ENCODE results near the gene PRKAG2.

Gene PRKAG2

DNA sequence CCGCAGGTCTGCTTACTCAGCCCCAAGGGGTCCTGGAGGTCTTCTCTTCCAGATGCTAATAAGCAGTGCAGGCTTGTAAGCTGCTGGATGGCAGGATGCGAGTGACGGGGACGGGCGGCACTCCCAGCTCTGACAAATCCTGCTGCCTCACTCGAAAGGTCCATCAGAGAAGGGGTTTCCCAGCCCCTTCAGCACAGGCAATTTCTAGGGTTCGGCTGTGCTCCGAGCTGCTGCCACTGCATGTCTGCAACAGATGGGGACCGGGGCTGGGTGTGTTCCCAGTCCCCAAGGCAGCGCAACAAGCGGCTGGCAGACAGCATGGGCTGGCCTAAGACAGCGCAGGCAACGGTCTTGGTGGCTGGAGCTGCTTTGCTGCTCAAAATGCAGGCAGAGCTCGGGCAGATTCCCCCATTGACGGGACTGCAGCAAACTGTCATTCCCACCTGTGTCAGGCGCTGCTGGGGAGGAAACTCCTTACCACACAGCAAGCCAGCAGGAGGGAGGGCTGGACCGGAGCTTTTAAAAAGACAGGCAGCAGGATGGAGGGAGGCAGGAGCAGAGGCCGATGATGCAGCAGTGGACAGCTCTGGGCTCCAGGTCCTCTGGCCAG, 62.4 kb downstream of the PRKAG2 start:
- DNase-seq, result no peak

GRCh38 chr7:151813997-151814396, 62.9 kb downstream of the PRKAG2 start:
- no peak for DNase-seq

GRCh38 chr7:151813445-151813844, 63.5 kb downstream of the PRKAG2 start:
- no peak for DNase-seq

DNA sequence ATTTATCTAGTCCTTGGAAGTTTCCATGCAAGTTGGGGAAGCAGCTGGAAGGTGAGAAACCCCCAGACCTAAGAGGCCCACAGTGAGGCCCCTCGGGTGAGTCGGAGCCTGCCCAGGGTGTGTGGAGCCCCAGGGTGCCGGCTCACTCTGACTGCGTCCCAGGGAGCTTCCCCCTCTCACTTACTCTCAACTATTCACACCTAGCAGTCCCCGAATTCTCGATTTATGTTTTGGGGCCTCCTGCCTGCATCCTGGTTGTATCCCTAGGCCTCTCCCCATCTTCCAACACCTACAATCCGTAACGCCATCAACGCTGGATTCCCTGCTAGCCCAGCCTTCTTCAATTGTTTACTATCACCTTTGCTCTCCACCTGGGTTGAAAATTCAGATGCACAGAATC, 63.9 kb downstream of the PRKAG2 start:
- DNase-seq, result no peak

DNA sequence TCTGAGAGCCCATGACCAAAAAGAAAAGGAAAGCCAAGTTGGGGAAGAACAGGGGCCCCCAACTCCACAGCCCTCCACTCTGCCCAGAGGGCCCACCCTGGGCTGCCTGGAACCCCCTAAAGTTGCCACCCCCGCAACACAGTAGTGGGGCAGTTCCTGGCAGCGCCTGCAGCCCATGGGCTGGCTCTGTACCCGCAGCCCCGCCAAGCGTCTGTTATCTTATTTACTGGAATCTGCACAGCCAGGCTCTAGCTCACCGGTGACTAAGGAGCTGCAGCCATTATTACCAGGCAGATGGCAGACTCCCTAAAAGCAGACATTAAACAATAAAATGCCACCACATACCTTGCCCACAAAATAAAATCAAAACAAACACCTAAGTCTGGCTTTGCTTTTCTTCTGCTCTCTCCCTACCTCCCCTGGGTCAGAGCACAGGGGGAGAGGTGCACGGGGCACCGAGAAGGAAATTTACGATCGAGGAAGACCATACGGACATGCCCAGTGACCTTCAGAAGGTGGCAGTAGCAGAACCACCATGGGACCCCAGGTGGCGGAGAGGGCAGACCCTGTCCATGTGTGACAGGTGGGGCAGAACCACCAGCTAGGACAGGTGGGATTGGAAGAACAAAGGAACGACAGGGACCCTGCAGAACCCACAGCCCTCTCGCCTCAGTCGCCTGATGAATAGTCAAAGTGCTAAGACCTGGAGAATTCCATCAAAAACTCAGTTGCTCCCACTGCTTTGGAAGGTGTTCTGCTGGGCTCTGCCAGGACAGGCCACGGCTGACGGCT, 66.3 kb downstream of the PRKAG2 start:
- no peak for DNase-seq

- DNase-seq, result no peak
These were observed 67.1 kb downstream of the PRKAG2 start for GRCh38 chr7:151809864-151810170.

DNA sequence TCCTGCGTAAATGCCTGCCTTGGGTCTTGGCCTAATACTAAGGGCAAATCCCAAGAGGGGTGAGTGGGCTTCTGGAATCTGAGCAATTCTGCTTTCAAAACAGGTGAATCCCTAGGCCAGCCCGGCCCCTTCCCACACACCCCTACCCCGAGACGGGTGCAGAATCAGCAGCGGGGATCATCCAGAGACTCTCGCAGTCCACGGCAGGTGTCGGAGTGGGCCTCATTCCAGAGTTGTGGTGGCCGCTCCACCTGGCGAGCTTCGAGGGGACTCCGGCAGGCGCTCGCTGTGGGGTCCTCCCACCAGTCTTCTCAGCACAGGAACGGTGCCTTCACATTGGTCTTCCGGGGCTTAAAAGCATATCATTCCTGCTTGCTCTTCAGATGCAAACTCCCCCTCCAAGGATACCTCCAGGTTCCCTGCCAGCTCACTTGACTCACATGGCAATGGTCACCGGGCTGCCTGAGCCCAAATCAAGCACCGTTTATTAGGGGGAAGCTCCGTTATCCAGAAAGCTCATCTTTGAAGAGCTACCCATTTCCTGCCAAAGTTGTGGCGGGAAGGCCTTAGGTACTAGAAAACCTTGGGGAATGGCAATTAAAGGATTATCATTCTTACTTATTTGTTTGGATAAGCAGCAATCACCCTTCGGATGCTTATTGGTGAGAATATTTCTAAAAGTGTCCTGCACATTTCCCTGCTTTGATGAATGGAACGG, 67.6 kb downstream of the PRKAG2 start:
- no peak for DNase-seq

- no peak for DNase-seq
These were observed 68.3 kb downstream of the PRKAG2 start for GRCh38 chr7:151808400-151809145.

DNA sequence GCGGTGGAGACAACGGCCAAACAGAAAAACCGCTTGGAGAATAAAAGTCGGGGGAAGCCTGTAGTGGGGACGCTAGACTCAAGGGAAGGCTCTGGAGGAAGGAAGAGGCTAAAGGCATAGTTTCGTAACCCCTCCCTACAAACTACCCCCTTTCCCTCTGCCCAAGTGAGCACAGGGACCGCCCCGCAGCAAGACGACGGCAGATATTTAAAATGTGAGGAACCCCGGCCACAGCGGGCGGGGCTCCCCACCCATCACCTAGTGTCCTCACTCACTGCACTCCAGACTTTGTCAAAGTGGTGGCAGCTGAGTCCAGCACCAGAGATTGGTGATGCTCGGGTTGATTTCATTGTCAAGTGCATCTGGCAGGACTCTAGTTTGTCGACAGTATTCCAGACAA, 69.1 kb downstream of the PRKAG2 start:
- no peak for DNase-seq

- DNase-seq, result no peak
These were observed 69.8 kb downstream of the PRKAG2 start for GRCh38 chr7:151806952-151807775.

- no peak for DNase-seq
These were observed 70.7 kb downstream of the PRKAG2 start for GRCh38 chr7:151806204-151806603.

DNA sequence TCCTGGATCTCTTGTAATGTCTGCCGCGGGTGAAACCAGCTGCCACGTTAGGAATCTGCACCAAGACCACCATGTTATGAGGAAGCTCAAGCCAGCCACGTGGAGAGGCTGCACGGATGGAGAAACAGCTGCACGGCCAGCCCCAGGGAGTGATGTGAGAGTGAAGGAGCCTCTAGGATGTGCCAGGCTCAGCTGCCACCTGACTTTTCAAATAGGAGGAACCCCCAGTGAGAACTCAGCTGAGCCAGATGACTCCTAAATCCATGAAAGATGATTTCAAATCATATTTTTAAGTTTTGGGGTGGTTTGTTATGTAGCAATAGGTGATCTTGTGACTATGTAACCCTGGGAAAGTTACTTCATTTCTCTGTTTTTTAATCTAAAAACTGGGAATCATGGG, 71.7 kb downstream of the PRKAG2 start:
- no peak for DNase-seq

GRCh38 chr7:151804756-151805155, 72.2 kb downstream of the PRKAG2 start:
- DNase-seq, result no peak

- DNase-seq, result no peak
These were observed 73.1 kb downstream of the PRKAG2 start for GRCh38 chr7:151803841-151804240.

- DNase-seq, result no peak
These were observed 74.5 kb downstream of the PRKAG2 start for GRCh38 chr7:151802469-151802846.

GRCh38 chr7:151801782-151802468, 75.0 kb downstream of the PRKAG2 start:
- DNase-seq, result no peak

GRCh38 chr7:151801291-151801690, 75.6 kb downstream of the PRKAG2 start:
- no peak for DNase-seq

GRCh38 chr7:151800861-151801260, 76.1 kb downstream of the PRKAG2 start:
- no peak for DNase-seq

DNA sequence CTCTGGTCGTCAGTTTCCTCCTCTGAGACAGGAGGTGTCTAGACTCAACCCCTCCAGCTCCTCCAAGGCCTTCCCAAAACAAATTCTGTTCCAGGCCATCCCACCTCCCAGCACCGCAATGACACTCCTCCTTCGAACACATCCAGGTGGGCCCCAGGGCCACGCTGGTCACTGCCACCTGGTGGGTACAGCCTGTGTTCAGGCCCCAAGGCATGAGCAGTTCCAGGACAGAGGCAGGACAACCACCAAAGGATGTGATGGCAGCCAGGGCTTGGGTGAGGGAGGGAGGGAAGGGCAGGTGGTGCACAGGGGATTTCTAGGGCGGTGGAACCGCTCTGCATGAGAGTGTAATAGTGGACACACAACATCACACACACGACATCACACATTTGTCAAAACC, 76.5 kb downstream of the PRKAG2 start:
- DNase-seq, result no peak

- no peak for DNase-seq
These were observed 77.4 kb downstream of the PRKAG2 start for GRCh38 chr7:151799506-151799905.

DNA sequence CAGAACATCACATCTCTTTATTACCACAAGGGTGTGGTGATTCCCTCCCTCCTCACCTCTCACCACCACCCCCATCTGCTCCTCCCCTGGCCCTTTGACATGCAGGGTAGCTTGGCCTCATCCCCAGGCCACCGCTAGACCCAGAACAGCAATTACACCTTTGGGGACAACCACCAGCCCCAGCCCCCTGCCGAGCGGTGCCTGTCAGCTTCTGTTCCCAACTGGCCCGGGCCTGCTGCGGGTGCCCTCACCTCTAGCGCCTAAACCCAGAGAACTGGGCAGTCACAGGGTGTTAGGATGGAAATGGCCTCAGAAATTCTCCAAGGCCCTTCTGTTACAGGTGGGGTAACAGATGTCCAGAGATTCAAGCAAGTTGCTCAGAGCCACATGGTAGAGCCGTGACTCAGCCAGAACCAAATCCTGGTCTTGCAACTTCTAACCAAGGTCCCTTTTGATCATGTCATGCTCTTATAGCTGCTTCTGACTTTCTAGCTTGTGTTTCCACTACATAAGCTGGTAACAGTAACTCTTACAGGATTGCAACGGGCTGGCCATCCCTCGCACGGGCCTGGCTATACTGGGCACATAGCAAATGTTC, 78.0 kb downstream of the PRKAG2 start:
- DNase-seq, result no peak

Data from stimulated activated CD4-positive, alpha-beta T cell treated with anti-CD3 and anti-CD28 coated beads, Interleukin-1b, Interleukin-23, amount 100 ng/mL, for 48 hours (primary cell).